IMR-90 (cell line): Measurements from ENCODE around the gene PPP1R10. TPM values are rescaled to one million over a fixed set of nuclear protein-coding genes. Genes with fewer than 3 reads are reported as not detected.

Source experiments
- ATAC-seq: fragments of 200-7000 bp; cut with Tn5 transposase; 2 replicates; pipeline ENCODE4 v1.9.1; 2020; ENCODE audit warnings: low read depth, mild to moderate bottlenecking, moderate library complexity
- BruUV-seq: library from RNA; stranded (reverse); fragments of 400-500 nt; replicated peaks from 2 replicates; lab custom pipeline; 2021; lab: Mats Ljungman, UMichigan
- CTCF ChIA-PET: fragments of 300-600 bp; formaldehyde crosslinking; extraction: SDS; loops from one replicate; lab custom pipeline; 2021; ENCODE audit warnings: antibody characterized with exemption; lab: Yijun Ruan, JAX
- POLR2A ChIA-PET: fragments of 300-600 bp; sonication (Branson Sonifier 250); formaldehyde crosslinking; loops from one replicate; lab custom pipeline; 2022; ENCODE audit warnings: antibody characterized with exemption; ENCODE audit not compliant: unreplicated experiment; lab: Charles Lee
- DNase-seq: peaks from one replicate; pipeline ENCODE4 v3.0.0; 2013
- H2AFZ ChIP-seq: replicated peaks from 2 replicates; pipeline ENCODE3; 2013; ENCODE audit warnings: low read length, mild to moderate bottlenecking; ENCODE audit not compliant: poor library complexity
- H2AK5ac ChIP-seq: 2 replicates; pipeline ENCODE4 v1.6.1; 2013; ENCODE audit warnings: low read depth, low read length, inconsistent platforms
- H2AK9ac ChIP-seq: replicated peaks from 2 replicates; pipeline ENCODE3; 2013; ENCODE audit warnings: mild to moderate bottlenecking, low read depth, low read length, moderate library complexity; ENCODE audit not compliant: poor library complexity
- H2BK120ac ChIP-seq: 2 replicates; pipeline ENCODE4 v1.6.1; 2013; ENCODE audit warnings: low read depth, low read length, inconsistent platforms
- H2BK15ac ChIP-seq: 3 replicates; pipeline ENCODE4 v1.6.1; 2013; ENCODE audit warnings: low read depth, low read length, inconsistent platforms
- H2BK20ac ChIP-seq: 2 replicates; pipeline ENCODE4 v1.6.1; 2013; ENCODE audit warnings: low read depth, mild to moderate bottlenecking, inconsistent platforms, low read length, moderate library complexity
- H2BK5ac ChIP-seq: 2 replicates; pipeline ENCODE4 v1.6.1; 2013; ENCODE audit warnings: mild to moderate bottlenecking, low read depth, low read length, inconsistent platforms; ENCODE audit not compliant: poor library complexity, severe bottlenecking
- H3K14ac ChIP-seq: replicated peaks from 2 replicates; pipeline ENCODE4 v1.6.1; 2013; ENCODE audit warnings: low read depth, low read length, inconsistent platforms
- H3K18ac ChIP-seq: 2 replicates; pipeline ENCODE4 v1.6.1; 2013; ENCODE audit warnings: low read depth, low read length, control low read depth
- H3K23ac ChIP-seq: 2 replicates; pipeline ENCODE4 v1.6.1; 2013; ENCODE audit warnings: low read depth, low read length, inconsistent platforms
- H3K27ac ChIP-seq: 2 replicates; pipeline ENCODE4 v1.5.1; 2013; ENCODE audit warnings: mild to moderate bottlenecking, control low read depth, low read length; ENCODE audit not compliant: insufficient read depth
- H3K27me3 ChIP-seq: 2 replicates; pipeline ENCODE4 v1.6.1; 2013; ENCODE audit warnings: low read length; ENCODE audit not compliant: control insufficient read depth, insufficient read depth
- H3K36me3 ChIP-seq: 2 replicates; pipeline ENCODE4 v1.6.1; 2013; ENCODE audit warnings: low read length, mixed read lengths; ENCODE audit not compliant: control insufficient read depth, insufficient read depth
- H3K4ac ChIP-seq: 2 replicates; pipeline ENCODE4 v1.6.1; 2013; ENCODE audit warnings: low read depth, low read length, inconsistent platforms
- H3K4me1 ChIP-seq: 2 replicates; pipeline ENCODE4 v1.6.1; 2013; ENCODE audit warnings: low read length, mixed read lengths; ENCODE audit not compliant: control insufficient read depth, insufficient read depth
- H3K4me2 ChIP-seq: 2 replicates; pipeline ENCODE4 v1.6.1; 2013; ENCODE audit warnings: low read depth, mild to moderate bottlenecking, control low read depth, low read length, moderate library complexity
- H3K4me3 ChIP-seq: 2 replicates; pipeline ENCODE4 v1.5.1; 2013; ENCODE audit warnings: low read depth, mild to moderate bottlenecking, control low read depth, low read length, moderate library complexity; ENCODE audit not compliant: insufficient read depth
- H3K56ac ChIP-seq: 2 replicates; pipeline ENCODE4 v1.6.1; 2013; ENCODE audit warnings: low read length, inconsistent platforms; ENCODE audit not compliant: insufficient read depth; ENCODE audit errors: extremely low read depth
- H3K79me1 ChIP-seq, 2 experiments: 2 replicates each; pipeline ENCODE4 v1.6.1; 2013; ENCODE audit warnings: low read length in 2 of 2, inconsistent platforms in 1 of 2, low read depth in 1 of 2
- H3K9ac ChIP-seq: 2 replicates; pipeline ENCODE4 v1.6.1; 2013; ENCODE audit warnings: low read depth, low read length, control low read depth
- H3K9me1 ChIP-seq: 2 replicates; pipeline ENCODE4 v1.6.1; 2013; ENCODE audit warnings: low read length, inconsistent platforms; ENCODE audit not compliant: insufficient read depth
- H3K9me3 ChIP-seq: 2 replicates; pipeline ENCODE4 v1.6.1; 2013; ENCODE audit warnings: low read length; ENCODE audit not compliant: control insufficient read depth, insufficient read depth
- H4K20me1 ChIP-seq: 2 replicates; pipeline ENCODE4 v1.6.1; 2013; ENCODE audit warnings: low read length, inconsistent platforms; ENCODE audit not compliant: insufficient read depth
- H4K5ac ChIP-seq: 2 replicates; pipeline ENCODE4 v1.6.1; 2013; ENCODE audit warnings: mild to moderate bottlenecking, low read depth, low read length, control low read depth
- H4K8ac ChIP-seq, 2 experiments: 2 replicates each; pipeline ENCODE4 v1.6.1; 2013; ENCODE audit warnings: low read depth in 2 of 2, low read length in 2 of 2, control low read depth in 1 of 2, inconsistent platforms in 1 of 2
- H4K91ac ChIP-seq: 2 replicates; pipeline ENCODE4 v1.6.1; 2013; ENCODE audit warnings: low read depth, low read length, inconsistent platforms; ENCODE audit not compliant: insufficient read depth
- CEBPB ChIP-seq: IDR thresholded peaks from 2 replicates; pipeline ENCODE4 v1.6.1; 2012; ENCODE audit warnings: low read depth, low read length, improper control_type of control experiment
- MAZ ChIP-seq: IDR thresholded peaks from 2 replicates; pipeline ENCODE4 v1.6.1; 2012; ENCODE audit warnings: low read depth, mild to moderate bottlenecking, low read length, improper control_type of control experiment, moderate library complexity, borderline replicate concordance
- MXI1 ChIP-seq: IDR thresholded peaks from 2 replicates; pipeline ENCODE4 v1.6.1; 2012; ENCODE audit warnings: low read depth, mild to moderate bottlenecking, low read length, moderate library complexity, borderline replicate concordance
- NFE2L2 ChIP-seq: fragments of 150-350 bp; IDR thresholded peaks from 2 replicates; pipeline ENCODE4 v1.6.1; 2016; ENCODE audit warnings: low read depth, mild to moderate bottlenecking, low read length
- RAD21 ChIP-seq: IDR thresholded peaks from 2 replicates; pipeline ENCODE4 v1.6.1; 2012; ENCODE audit warnings: low read length, improper control_type of control experiment
- SMC3 ChIP-seq: fragments of 150-350 bp; IDR thresholded peaks from 2 replicates; pipeline ENCODE4 v1.6.1; 2016; ENCODE audit warnings: low read depth, mild to moderate bottlenecking, antibody characterized with exemption, low read length, moderate library complexity
- WGBS, 2 experiments: methylation state at CpG; one replicate each; pipeline versions ENCODE4 v1.1.5 to v1.1.7; 2013; ENCODE audit warnings: missing lambda C conversion rate in 2 of 2; ENCODE audit not compliant: insufficient read length in 1 of 2; ENCODE audit errors: extremely low coverage in 2 of 2; 5-methylcytosine and 5-hydroxymethylcytosine counted together
- dilution Hi-C: fragments of 300-500 bp; cut with HindIII; formaldehyde crosslinking; loops from one replicate; pipeline ENCODE4 v1.14.3; 2018; ENCODE audit warnings: low sequenced_read_pairs; ENCODE audit not compliant: unreplicated experiment
- in situ Hi-C: fragments of 300-500 bp; cut with MboI; formaldehyde crosslinking; loops from 3 replicates; pipeline ENCODE4 v1.14.3; 2019; ENCODE audit warnings: low sequenced_read_pairs, inconsistent platforms, mixed read lengths
- intact Hi-C: fragments of 100-400 bp; cut with micrococcal nuclease; formaldehyde crosslinking; loops from 2 replicates; pipeline ENCODE4 v1.10.0; 2022
- polyA plus RNA-seq, 3 experiments: library from polyadenylated mRNA; depleted of rRNA; stranded (reverse); fragments of >200 nt; gene quantifications; 2 replicates each; pipeline ENCODE4 v1.2.3, GENCODE V29; 2012; ENCODE audit warnings: low replicate concordance in 1 of 3
- total RNA-seq: library from RNA; depleted of rRNA; stranded (reverse); fragments of >200 nt; gene quantifications from 2 replicates; pipeline ENCODE4 v1.2.3, GENCODE V29; 2012
- TF ChIP-seq, protein P1 (sequence below): fragments of 150-350 bp; IDR thresholded peaks from 2 replicates; pipeline ENCODE4 v1.6.1; 2016; ENCODE audit warnings: low read depth, mild to moderate bottlenecking, low read length, moderate library complexity, borderline replicate concordance
- TF ChIP-seq, protein P2 (sequence below): conservative IDR thresholded peaks from 2 replicates; pipeline ENCODE4 v1.5.1; 2012; ENCODE audit warnings: mild to moderate bottlenecking, low read depth, low read length, improper control_type of control experiment
- TF ChIP-seq, protein P3 (sequence below): fragments of 150-350 bp; IDR thresholded peaks from 2 replicates; pipeline ENCODE4 v1.6.1; 2017; ENCODE audit warnings: mild to moderate bottlenecking, antibody characterized with exemption, low read length, low read depth

PPP1R10 gene
- total and polyA plus RNA-seq, 2 of the 4 experiments (the other 2 are of a cell fraction), result 18.8 to 21.2 TPM

DNA sequence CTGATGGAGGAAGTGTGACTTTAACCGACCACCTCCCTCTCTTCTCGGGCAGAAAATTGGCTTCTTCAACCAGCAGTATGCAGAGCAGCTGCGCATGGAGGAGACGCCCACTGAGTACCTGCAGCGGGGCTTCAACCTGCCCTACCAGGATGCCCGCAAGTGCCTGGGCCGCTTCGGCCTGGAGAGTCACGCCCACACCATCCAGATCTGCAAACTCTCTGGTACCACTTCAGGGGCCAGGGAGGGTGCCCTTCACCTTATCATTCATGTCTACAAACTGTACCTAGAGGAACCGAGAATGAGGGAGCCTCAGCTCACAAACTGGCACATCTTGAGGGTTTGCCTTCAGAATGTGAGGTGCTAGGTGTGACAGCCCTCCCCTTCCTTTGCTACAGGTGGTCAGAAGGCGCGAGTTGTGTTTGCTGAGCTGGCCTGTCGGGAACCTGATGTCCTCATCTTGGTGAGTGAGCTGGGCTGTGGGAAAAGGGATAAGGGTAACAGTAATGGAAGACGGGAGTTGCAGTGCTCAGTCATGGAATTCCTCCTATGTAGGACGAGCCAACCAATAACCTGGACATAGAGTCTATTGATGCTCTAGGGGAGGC lies 27.2 kb downstream of the PPP1R10 start:
- no peak overlapping the region for H3K56ac ChIP-seq
- peaks cover 16 to 18% of the 10 kb centered on the region in 2 experiments for H3K79me1 ChIP-seq
- H3K27me3 ChIP-seq, result no peaks in the 10 kb centered on the region
- TF ChIP-seq RAD21, result no peak
- TF ChIP-seq MAZ, result no peak
- TF ChIP-seq CEBPB, result no peak
- TF ChIP-seq, protein P1, sequence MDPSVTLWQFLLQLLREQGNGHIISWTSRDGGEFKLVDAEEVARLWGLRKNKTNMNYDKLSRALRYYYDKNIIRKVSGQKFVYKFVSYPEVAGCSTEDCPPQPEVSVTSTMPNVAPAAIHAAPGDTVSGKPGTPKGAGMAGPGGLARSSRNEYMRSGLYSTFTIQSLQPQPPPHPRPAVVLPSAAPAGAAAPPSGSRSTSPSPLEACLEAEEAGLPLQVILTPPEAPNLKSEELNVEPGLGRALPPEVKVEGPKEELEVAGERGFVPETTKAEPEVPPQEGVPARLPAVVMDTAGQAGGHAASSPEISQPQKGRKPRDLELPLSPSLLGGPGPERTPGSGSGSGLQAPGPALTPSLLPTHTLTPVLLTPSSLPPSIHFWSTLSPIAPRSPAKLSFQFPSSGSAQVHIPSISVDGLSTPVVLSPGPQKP, result no peak
- no peak for TF ChIP-seq NFE2L2
- TF ChIP-seq, protein P2, sequence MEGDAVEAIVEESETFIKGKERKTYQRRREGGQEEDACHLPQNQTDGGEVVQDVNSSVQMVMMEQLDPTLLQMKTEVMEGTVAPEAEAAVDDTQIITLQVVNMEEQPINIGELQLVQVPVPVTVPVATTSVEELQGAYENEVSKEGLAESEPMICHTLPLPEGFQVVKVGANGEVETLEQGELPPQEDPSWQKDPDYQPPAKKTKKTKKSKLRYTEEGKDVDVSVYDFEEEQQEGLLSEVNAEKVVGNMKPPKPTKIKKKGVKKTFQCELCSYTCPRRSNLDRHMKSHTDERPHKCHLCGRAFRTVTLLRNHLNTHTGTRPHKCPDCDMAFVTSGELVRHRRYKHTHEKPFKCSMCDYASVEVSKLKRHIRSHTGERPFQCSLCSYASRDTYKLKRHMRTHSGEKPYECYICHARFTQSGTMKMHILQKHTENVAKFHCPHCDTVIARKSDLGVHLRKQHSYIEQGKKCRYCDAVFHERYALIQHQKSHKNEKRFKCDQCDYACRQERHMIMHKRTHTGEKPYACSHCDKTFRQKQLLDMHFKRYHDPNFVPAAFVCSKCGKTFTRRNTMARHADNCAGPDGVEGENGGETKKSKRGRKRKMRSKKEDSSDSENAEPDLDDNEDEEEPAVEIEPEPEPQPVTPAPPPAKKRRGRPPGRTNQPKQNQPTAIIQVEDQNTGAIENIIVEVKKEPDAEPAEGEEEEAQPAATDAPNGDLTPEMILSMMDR, result no peak
- TF ChIP-seq, protein P3, sequence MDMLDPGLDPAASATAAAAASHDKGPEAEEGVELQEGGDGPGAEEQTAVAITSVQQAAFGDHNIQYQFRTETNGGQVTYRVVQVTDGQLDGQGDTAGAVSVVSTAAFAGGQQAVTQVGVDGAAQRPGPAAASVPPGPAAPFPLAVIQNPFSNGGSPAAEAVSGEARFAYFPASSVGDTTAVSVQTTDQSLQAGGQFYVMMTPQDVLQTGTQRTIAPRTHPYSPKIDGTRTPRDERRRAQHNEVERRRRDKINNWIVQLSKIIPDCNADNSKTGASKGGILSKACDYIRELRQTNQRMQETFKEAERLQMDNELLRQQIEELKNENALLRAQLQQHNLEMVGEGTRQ, result no peak
- no peak for TF ChIP-seq SMC3
- TF ChIP-seq MXI1, result no peak
- H3K9ac ChIP-seq, result no peak overlapping the region
- H3K4ac ChIP-seq, result no peak overlapping the region
- POLR2A ChIA-PET, result interaction anchor here (0.6 kb wide), 1 partner anchor 94 kb away, joined by 3 read pairs; no protein-coding TSS in a partner anchor
- WGBS, 2 experiments, result 100% methylated on average over 1 of the region's 15 CpGs; no CpG with 5 or more reads in 1 of the 2 experiments
- H4K91ac ChIP-seq, result no peak overlapping the region
- no peak overlapping the region for H2BK20ac ChIP-seq
- H3K23ac ChIP-seq, result no peak overlapping the region
- H3K36me3 ChIP-seq, result peaks cover 64% of the 10 kb centered on the region
- no peak overlapping the region for H3K4me3 ChIP-seq
- no peak overlapping the region for H2AK5ac ChIP-seq
- BruUV-seq, result no TSS peak
- H3K9me1 ChIP-seq, result no peaks in the 10 kb centered on the region; the same call in 1 of the 2 replicates
- peaks cover 5% of the 10 kb centered on the region; the same call in 1 of the 2 replicates for H4K20me1 ChIP-seq
- no peak overlapping the region for H3K14ac ChIP-seq
- in situ Hi-C loops (no loop called here), intact Hi-C loops (no loop called here), dilution Hi-C loops (no loop called here)
- DNase-seq (no peak), ATAC-seq (no peak)
- H3K4me1 ChIP-seq, result peaks cover 7% of the 10 kb centered on the region
- H3K9me3 ChIP-seq, result no peaks in the 10 kb centered on the region
- H3K4me2 ChIP-seq, result no peak overlapping the region
- H2AFZ ChIP-seq, result no peak overlapping the region
- H2BK15ac ChIP-seq, result no peak overlapping the region
- H2BK5ac ChIP-seq, result no peak overlapping the region
- no peak overlapping the region for H3K18ac ChIP-seq
- H2BK120ac ChIP-seq, result no peak overlapping the region
- CTCF ChIA-PET, result interaction anchor here (1.4 kb wide), 1 partner anchor 44 kb away, joined by 3 read pairs; no protein-coding TSS in a partner anchor
- peak overlapping the region; percentile 85; the same call in 1 of the 2 replicates for H3K27ac ChIP-seq
- no peak overlapping the region for H4K8ac ChIP-seq
- H2AK9ac ChIP-seq, result no peak overlapping the region
- no peak overlapping the region for H4K5ac ChIP-seq
